A549 (cell line): ENCODE measurements around the gene CHAMP1. TPM values are rescaled to one million over a fixed set of nuclear protein-coding genes. Genes with fewer than 3 reads are reported as not detected.

Experiments
- ATAC-seq, 2 experiments: fragments of 200-7000 bp in 1 of 2; fragments of >200 bp in 1 of 2; cut with Nextera tagmentation in 1 of 2; cut with Tn5 transposase in 1 of 2; 3 replicates each; pipeline versions ENCODE4 v1.8.0 to v1.9.1; 2018 to 2020; ENCODE audit warnings: mild to moderate bottlenecking in 1 of 2, moderate library complexity in 1 of 2
- CTCF ChIA-PET: fragments of 300-600 bp; sonication (Branson Sonifier 250); formaldehyde crosslinking; extraction: SDS; loops from one replicate; lab custom pipeline; 2021; ENCODE audit warnings: antibody characterized with exemption, inconsistent platforms; lab: Yijun Ruan, JAX
- POLR2A ChIA-PET: fragments of 350-600 bp; formaldehyde crosslinking; extraction: SDS; loops from one replicate; lab custom pipeline; 2021; ENCODE audit warnings: antibody characterized with exemption, inconsistent platforms; lab: Yijun Ruan, JAX
- DNase-seq, 2 experiments: peaks; one replicate each; pipeline versions ENCODE4 v3.0.0 to v3.0.0-alpha.2; 2011 to 2016; ENCODE audit warnings: low read depth in 1 of 2, low spot score in 1 of 2
- FAIRE-seq: peaks from 2 replicates; lab custom pipeline; 2011; peaks lifted over from hg19 to GRCh38; lab: Jason Lieb, UNC
- H3K27ac ChIP-seq, 2 experiments: fragments of >200 bp; sonication (Bioruptor Twin); formaldehyde crosslinking; 3 replicates each; pipeline ENCODE4 v1.5.1; 2016 to 2017
- H3K4me1 ChIP-seq: fragments of >200 bp; sonication (Bioruptor Twin); formaldehyde crosslinking; 3 replicates; pipeline ENCODE4 v1.6.1; 2016
- H3K4me2 ChIP-seq: fragments of >200 bp; sonication (Bioruptor Twin); formaldehyde crosslinking; 3 replicates; pipeline ENCODE4 v1.6.1; 2016
- H3K4me3 ChIP-seq: fragments of >200 bp; sonication (Bioruptor Twin); formaldehyde crosslinking; 3 replicates; pipeline ENCODE4 v1.5.1; 2016
- H3K9me3 ChIP-seq: fragments of >200 bp; sonication (Bioruptor Twin); formaldehyde crosslinking; 3 replicates; pipeline ENCODE4 v1.6.1; 2016
- CBX8 ChIP-seq: fragments of 200-600 bp; sonication (generic); IDR thresholded peaks from 2 replicates; pipeline ENCODE4 v1.6.1; 2016
- CHD2 ChIP-seq: fragments of 150-350 bp; IDR thresholded peaks from 2 replicates; pipeline ENCODE4 v1.6.1; 2014; ENCODE audit warnings: low read length; ENCODE audit not compliant: partially characterized antibody
- EHF ChIP-seq: fragments of 250-450 bp; sonication (Bioruptor Pico); IDR thresholded peaks from 2 replicates; pipeline ENCODE4 v1.5.0; 2020; ENCODE audit warnings: mild to moderate bottlenecking
- EP300 ChIP-seq, 2 experiments: fragments of >200 bp; sonication (Bioruptor Twin); formaldehyde crosslinking; IDR thresholded peaks; 2 replicates in 1 of 2; 3 replicates in 1 of 2; pipeline ENCODE4 v1.6.1; 2016 to 2017
- ESRRA ChIP-seq: fragments of 150-350 bp; IDR thresholded peaks from 2 replicates; pipeline ENCODE4 v1.6.1; 2014; ENCODE audit warnings: mild to moderate bottlenecking, low read length, borderline replicate concordance
- FOSL2 ChIP-seq, 2 experiments: fragments of 450-650 bp in 1 of 2; fragments of >200 bp in 1 of 2; sonication (Bioruptor Twin) in 1 of 2; formaldehyde crosslinking; IDR thresholded peaks; 2 replicates each; pipeline versions ENCODE4 v1.5.0 to v1.6.1; 2016 to 2020; ENCODE audit warnings: mild to moderate bottlenecking in 1 of 2, moderate library complexity in 1 of 2
- GATA3 ChIP-seq: IDR thresholded peaks from 2 replicates; pipeline ENCODE4 v1.6.1; 2012; ENCODE audit warnings: borderline replicate concordance
- HES2 ChIP-seq: fragments of >200 bp; sonication (Bioruptor Twin); formaldehyde crosslinking; IDR thresholded peaks from 2 replicates; pipeline ENCODE4 v1.6.1; 2016
- HOXB13 ChIP-seq: fragments of 250-450 bp; sonication (Bioruptor Pico); IDR thresholded peaks from 2 replicates; pipeline ENCODE4 v1.5.0; 2020; ENCODE audit warnings: low read depth, mild to moderate bottlenecking, moderate library complexity
- JUNB ChIP-seq: fragments of >200 bp; sonication (Bioruptor Twin); formaldehyde crosslinking; IDR thresholded peaks from 2 replicates; pipeline ENCODE4 v1.6.1; 2016
- MAFK ChIP-seq: fragments of 450-650 bp; IDR thresholded peaks from 2 replicates; pipeline ENCODE4 v1.6.1; 2014; ENCODE audit not compliant: partially characterized antibody
- MAX ChIP-seq: IDR thresholded peaks from 2 replicates; pipeline ENCODE4 v1.6.1; 2012
- MYC ChIP-seq: IDR thresholded peaks from 2 replicates; pipeline ENCODE4 v1.6.1; 2012; ENCODE audit warnings: mild to moderate bottlenecking, inconsistent platforms, low read length, improper control_type of control experiment, borderline replicate concordance
- NPAS2 ChIP-seq: fragments of 250-450 bp; sonication (Bioruptor Pico); IDR thresholded peaks from 2 replicates; pipeline ENCODE4 v1.8.0; 2022; ENCODE audit warnings: mild to moderate bottlenecking, moderate library complexity, borderline replicate concordance
- PBX3 ChIP-seq: IDR thresholded peaks from 2 replicates; pipeline ENCODE4 v1.6.1; 2012
- POLR2AphosphoS2 ChIP-seq: conservative IDR thresholded peaks from 2 replicates; pipeline ENCODE4 v1.6.1; 2012; ENCODE audit warnings: low read length, improper control_type of control experiment, inconsistent platforms
- RARB ChIP-seq: fragments of 250-450 bp; sonication (Bioruptor Pico); IDR thresholded peaks from 2 replicates; pipeline ENCODE4 v1.8.0; 2021; ENCODE audit warnings: mild to moderate bottlenecking, moderate library complexity
- RCOR1 ChIP-seq: fragments of 150-350 bp; IDR thresholded peaks from 2 replicates; pipeline ENCODE4 v1.6.1; 2014; ENCODE audit warnings: antibody characterized with exemption, low read length, low read depth
- SMC3 ChIP-seq: fragments of >200 bp; sonication (Bioruptor Twin); formaldehyde crosslinking; IDR thresholded peaks from 3 replicates; pipeline ENCODE4 v1.6.1; 2018; ENCODE audit warnings: inconsistent platforms
- ZNF302 ChIP-seq: fragments of 250-450 bp; sonication (Bioruptor Pico); IDR thresholded peaks from 2 replicates; pipeline ENCODE4 v1.9.0; 2021; ENCODE audit warnings: inconsistent platforms, mild to moderate bottlenecking, moderate library complexity
- WGBS: methylation state at CpG from one replicate; pipeline ENCODE4 v1.1.6; 2017; ENCODE audit errors: missing lambda C conversion rate; 5-methylcytosine and 5-hydroxymethylcytosine counted together
- polyA plus RNA-seq, 4 experiments: library from polyadenylated mRNA; depleted of rRNA in 3 of 4; stranded (reverse); fragments of >200 nt; fragmentation: RNase III in 1 of 4; extraction: RNeasy Plus Mini Kit Qiagen cat#74134 plus additional on column Dnase treatment in 1 of 4; gene quantifications; 2 replicates in 3 of 4; 3 replicates in 1 of 4; pipeline ENCODE4 v1.2.3, GENCODE V29; 2011 to 2017
- TF ChIP-seq, protein P1 (sequence below): fragments of 150-350 bp; IDR thresholded peaks from 2 replicates; pipeline ENCODE4 v1.6.1; 2014; ENCODE audit warnings: low read depth, mild to moderate bottlenecking, low read length
- TF ChIP-seq, protein P2 (sequence below): fragments of >200 bp; sonication (Bioruptor Twin); formaldehyde crosslinking; IDR thresholded peaks from 3 replicates; pipeline ENCODE4 v1.5.1; 2016
- TF ChIP-seq, protein P3 (sequence below): IDR thresholded peaks from 2 replicates; pipeline ENCODE4 v1.6.1; 2012; ENCODE audit warnings: low read depth, borderline replicate concordance

Gene CHAMP1
- polyA plus RNA-seq, 2 of the 4 experiments (the other 2 are of a cell fraction) = 18.0 to 40.8 TPM

GRCh38 chr13:114310956-114311355 lies 3.3 kb upstream of the CHAMP1 start:
- WGBS = 74% methylated on average over 5 of the region's 5 CpGs
- no peak overlapping the region for H3K27ac ChIP-seq
- no peak for FAIRE-seq

DNA sequence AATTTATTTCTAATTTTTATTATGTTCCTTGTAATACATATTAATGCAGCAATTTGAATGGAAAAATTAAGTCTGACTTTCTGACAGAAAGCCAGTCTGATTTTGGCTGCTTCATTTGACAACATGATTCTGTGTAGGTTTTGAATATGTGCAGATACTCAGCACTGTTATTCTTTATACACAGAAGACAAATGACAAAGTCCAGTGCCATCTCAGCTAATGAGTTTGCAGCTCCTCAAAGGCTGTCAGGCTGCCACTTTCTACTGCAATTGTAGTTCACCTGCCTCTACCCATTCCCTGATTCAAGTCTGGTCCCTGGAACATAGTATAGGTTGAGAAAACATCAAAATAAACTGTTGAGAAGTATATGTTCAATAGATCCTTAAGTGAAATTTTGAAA lies 2.9 kb upstream of the CHAMP1 start:
- peaks cover 17% of the 10 kb centered on the region for H3K4me1 ChIP-seq
- H3K9me3 ChIP-seq = no peaks in the 10 kb centered on the region
- no peak overlapping the region for H3K27ac ChIP-seq
- CTCF ChIA-PET = no interaction called here
- H3K4me2 ChIP-seq = no peak overlapping the region
- POLR2A ChIA-PET = no interaction called here
- FAIRE-seq = no peak
- no peak for ATAC-seq
- TF ChIP-seq RCOR1 = no peak
- no peak for TF ChIP-seq HOXB13
- TF ChIP-seq NPAS2 = no peak
- no peak for TF ChIP-seq RARB
- TF ChIP-seq GATA3 = no peak
- no peak for TF ChIP-seq MAX
- no peak for TF ChIP-seq ZNF302 (CRISPR knock-in tag)
- TF ChIP-seq CHD2 = no peak
- no peak for TF ChIP-seq MAFK
- TF ChIP-seq HES2 = no peak
- TF ChIP-seq POLR2AphosphoS2 = no peak
- TF ChIP-seq SMC3 = no peak
- no peak overlapping the region for H3K4me3 ChIP-seq
- DNase-seq = no peak

More at GRCh38 chr13:114310956-114311355, 3.3 kb upstream of the CHAMP1 start:
- peaks cover 15% of the 10 kb centered on the region for H3K4me1 ChIP-seq
- CTCF ChIA-PET = interaction anchor here (1.0 kb wide), 1 partner anchor 29 kb away, joined by 3 read pairs; no protein-coding TSS in a partner anchor
- H3K9me3 ChIP-seq = no peaks in the 10 kb centered on the region
- POLR2A ChIA-PET = no interaction called here
- ATAC-seq = no peak
- TF ChIP-seq EP300 (IDR thresholded peaks at IDR 0.05) = no peak
- TF ChIP-seq MAFK = no peak
- no peak overlapping the region for H3K4me3 ChIP-seq
- no peak for DNase-seq
- no peak overlapping the region for H3K4me2 ChIP-seq

DNA sequence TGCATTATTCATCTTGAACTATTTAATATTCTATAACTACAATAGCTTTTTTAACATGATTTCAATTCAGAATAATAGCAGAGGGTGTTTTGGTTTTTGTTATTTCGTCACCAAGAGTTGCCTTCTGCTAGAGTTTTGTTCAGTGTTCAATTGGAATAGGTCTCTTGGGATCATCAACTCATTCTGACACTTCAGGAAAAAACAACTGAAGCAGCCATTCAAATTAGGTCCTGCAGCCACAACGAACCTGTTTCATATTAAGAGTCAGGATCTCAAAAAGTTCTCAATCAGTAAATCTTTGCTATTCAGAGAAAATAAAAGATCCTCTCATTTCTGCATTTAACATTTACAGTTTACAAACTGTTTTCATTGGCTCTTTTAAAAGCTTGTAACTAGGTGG lies 2.4 kb upstream of the CHAMP1 start:
- FAIRE-seq (no peak), DNase-seq (no peak), ATAC-seq (no peak)
- Histone ChIP-seq H3K9me3 (no peaks in the 10 kb centered on the region), H3K4me1 (peaks cover 20% of the 10 kb centered on the region), H3K27ac (no peak overlapping the region), H3K4me3 (no peak overlapping the region), H3K4me2 (no peak overlapping the region)
- ChIA-PET POLR2A (interaction anchor here (0.7 kb wide), 1 partner anchor 30 kb away, joined by 4 read pairs; the partner anchor contains the start of gene UPF3A), CTCF (no interaction called here)
- 53% methylated on average over 2 of the region's 2 CpGs for WGBS
- TF ChIP-seq MYC (no peak), CBX8 (no peak)
- TF ChIP-seq, protein P1, sequence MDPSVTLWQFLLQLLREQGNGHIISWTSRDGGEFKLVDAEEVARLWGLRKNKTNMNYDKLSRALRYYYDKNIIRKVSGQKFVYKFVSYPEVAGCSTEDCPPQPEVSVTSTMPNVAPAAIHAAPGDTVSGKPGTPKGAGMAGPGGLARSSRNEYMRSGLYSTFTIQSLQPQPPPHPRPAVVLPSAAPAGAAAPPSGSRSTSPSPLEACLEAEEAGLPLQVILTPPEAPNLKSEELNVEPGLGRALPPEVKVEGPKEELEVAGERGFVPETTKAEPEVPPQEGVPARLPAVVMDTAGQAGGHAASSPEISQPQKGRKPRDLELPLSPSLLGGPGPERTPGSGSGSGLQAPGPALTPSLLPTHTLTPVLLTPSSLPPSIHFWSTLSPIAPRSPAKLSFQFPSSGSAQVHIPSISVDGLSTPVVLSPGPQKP = no peak
- TF ChIP-seq, all 56 proteins: peak for 0

GRCh38 chr13:114313061-114313860 lies 1.0 kb upstream of the CHAMP1 start:
- peak in 1 of 2 experiments; percentile 11 for DNase-seq
- POLR2A ChIA-PET = interaction anchor here (1.1 kb wide), 1 partner anchor 32 kb away, joined by 4 read pairs; the partner anchor contains the start of gene UPF3A
- Histone ChIP-seq H3K4me1 (peaks cover 20% of the 10 kb centered on the region), H3K4me3 (peak overlapping the region; percentile 58), H3K9me3 (no peaks in the 10 kb centered on the region), H3K4me2 (peak overlapping the region; percentile 74), H3K27ac (peak overlapping the region; percentile 83 to 97)
- ATAC-seq = no peak
- FAIRE-seq = no peak
- CTCF ChIA-PET = interaction anchor here (1.0 kb wide), 2 partner anchors 18 to 33 kb away, joined by 3 to 4 read pairs; no protein-coding TSS in a partner anchor
- 77% methylated on average over 17 of the region's 17 CpGs for WGBS
- TF ChIP-seq, protein P2, sequence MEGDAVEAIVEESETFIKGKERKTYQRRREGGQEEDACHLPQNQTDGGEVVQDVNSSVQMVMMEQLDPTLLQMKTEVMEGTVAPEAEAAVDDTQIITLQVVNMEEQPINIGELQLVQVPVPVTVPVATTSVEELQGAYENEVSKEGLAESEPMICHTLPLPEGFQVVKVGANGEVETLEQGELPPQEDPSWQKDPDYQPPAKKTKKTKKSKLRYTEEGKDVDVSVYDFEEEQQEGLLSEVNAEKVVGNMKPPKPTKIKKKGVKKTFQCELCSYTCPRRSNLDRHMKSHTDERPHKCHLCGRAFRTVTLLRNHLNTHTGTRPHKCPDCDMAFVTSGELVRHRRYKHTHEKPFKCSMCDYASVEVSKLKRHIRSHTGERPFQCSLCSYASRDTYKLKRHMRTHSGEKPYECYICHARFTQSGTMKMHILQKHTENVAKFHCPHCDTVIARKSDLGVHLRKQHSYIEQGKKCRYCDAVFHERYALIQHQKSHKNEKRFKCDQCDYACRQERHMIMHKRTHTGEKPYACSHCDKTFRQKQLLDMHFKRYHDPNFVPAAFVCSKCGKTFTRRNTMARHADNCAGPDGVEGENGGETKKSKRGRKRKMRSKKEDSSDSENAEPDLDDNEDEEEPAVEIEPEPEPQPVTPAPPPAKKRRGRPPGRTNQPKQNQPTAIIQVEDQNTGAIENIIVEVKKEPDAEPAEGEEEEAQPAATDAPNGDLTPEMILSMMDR = no peak
- TF ChIP-seq HES2 = no peak
- TF ChIP-seq PBX3 = no peak
- no peak for TF ChIP-seq EHF (CRISPR knock-in tag)
- TF ChIP-seq, protein P3, sequence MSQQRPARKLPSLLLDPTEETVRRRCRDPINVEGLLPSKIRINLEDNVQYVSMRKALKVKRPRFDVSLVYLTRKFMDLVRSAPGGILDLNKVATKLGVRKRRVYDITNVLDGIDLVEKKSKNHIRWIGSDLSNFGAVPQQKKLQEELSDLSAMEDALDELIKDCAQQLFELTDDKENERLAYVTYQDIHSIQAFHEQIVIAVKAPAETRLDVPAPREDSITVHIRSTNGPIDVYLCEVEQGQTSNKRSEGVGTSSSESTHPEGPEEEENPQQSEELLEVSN = no peak
- TF ChIP-seq, protein P1 = no peak
- TF ChIP-seq ESRRA = no peak
- TF ChIP-seq FOSL2 (IDR thresholded peaks at IDR 0.05) = no peak
- TF ChIP-seq FOSL2 (CRISPR knock-in tag; IDR thresholded peaks at IDR 0.05) = no peak
- TF ChIP-seq JUNB = no peak
